Stimulated activated CD8-positive, alpha-beta memory T cell treated with anti-CD3 and anti-CD28 coated beads, Interleukin-15, amount 100 ng/mL, for 24 hours (primary cell): ENCODE measurements around the gene GJB2.

Experiments used
- DNase-seq: peaks from one replicate; pipeline ENCODE4 v3.0.0-alpha.2; 2020; ENCODE audit warnings: low read depth

Gene GJB2

DNA sequence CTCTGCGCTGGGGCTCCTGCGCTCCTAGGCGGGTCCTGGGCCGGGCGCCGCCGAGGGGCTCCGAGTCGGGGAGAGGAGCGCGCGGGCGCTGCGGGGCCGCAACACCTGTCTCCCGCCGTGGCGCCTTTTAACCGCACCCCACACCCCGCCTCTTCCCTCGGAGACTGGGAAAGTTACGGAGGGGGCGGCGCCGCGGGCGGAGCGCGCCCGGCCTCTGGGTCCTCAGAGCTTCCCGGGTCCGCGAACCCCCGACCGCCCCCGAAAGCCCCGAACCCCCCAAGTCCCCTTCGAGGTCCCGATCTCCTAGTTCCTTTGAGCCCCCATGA, at the start of gene GJB2:
Gene GJB2, minus strand, starts transcription at position 103 of the 326 bp plus-strand sequence. CDS start 3,357 bp downstream, outside the sequence.
- DNase-seq: no peak

DNA sequence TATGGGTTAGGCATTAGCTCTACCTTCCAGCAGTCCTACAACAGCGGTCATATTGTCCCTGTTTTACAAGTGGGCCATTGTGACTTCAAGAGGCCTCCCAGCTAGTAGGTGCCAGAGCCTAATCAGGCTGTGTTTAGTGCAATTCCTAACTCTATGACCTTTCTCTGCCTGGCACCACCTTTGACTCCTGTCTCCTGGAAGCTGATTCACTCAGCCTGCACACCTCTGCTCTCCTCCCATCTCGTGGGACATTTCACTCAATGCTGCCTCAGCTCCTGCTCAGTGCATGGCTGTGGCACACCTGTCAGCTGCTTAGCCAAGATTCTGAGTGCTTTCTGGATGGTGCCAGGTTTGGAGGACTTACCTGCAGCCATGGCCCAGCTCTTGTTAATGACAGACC, 48.9 kb upstream of the GJB2 start:
- DNase-seq: no peak

DNA sequence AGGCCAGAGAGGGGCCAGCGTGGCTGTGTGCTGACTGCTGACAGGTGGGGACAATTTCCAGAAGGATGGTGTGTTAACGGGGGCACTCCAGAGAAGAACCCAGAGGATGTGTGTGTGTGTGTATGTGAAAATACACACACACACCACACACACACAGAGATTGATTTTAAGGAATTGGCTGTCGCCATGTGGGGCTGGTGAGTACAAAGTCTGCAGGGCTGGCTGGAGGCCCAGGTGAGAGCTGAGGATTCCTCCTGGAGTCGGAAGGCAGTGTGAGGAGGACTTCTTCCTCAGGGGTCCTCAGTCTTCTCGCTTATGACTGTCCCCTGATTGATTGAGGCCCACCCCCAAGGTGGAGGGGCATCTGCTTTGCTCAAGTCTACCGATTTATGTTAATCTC, 47.0 kb upstream of the GJB2 start:
- DNase-seq: no peak

DNA sequence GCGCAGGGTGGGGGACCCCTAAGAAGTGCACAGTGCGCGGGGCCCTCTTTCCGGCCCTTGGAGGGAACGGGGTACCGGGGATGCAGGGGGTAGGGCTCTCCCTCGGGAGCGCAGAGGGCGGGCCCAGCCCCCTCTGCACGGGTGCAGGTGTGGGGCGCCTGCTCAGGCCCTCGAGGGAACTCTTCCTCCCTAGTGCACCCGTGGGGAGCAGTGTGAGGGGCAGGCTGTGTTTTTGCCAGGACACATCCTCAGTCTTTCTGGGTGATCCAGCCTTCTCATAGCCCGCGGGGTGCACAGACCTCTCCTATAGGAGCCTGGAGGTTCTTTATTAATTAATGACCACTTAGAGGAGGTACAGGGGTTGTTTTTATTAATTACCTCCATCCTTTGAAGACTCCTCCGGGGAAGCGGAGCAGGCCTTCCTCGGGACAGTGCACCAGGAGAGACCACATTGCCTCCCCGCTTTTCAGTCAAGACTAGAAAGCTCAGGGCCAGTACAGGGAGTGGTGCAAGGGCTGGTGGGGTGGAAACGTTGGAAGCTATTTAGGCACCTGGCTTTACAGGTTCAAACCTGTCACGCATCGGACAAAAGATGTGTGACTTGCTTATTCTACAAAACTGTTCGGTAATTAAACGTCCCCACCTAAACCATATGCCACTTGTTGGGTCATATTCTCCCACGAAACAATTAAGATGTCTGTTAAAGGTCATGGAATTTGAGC, 40.0 kb upstream of the GJB2 start:
- DNase-seq: no peak

DNA sequence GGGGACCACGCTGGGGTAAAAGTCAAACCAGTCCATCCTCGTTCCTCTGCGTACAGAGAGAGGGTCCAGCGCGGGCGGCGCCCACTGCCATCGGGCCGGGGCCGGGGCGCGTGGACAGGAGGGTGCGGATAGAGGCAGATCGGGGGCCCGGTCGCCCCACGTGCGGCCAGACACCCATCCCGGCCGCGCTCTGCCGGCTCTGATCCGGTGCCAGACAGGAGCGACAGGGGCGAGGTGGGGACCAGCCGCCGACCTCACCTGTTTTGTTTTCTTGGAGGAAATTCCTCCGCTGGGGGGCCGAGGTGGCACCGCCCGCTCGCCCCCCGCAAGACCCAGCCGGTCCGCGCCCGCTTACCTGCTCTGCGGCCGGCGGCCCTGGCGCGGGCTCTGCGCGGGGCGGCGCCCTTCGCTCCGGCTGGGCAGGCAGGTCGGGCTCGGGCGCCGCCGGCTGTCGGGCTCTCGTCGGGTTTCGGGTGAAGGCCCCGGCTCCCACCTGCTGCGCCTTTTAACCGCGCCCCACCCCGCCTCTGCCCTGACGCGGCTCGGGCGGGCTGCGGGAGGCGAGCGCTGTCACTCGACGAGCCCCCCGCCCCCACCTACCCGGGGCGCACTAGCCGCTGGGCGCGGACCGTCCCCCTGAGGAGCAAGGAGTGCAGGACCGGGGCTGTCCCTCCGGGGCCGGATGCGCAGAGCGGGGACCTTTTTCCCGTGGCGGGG, 39.3 kb upstream of the GJB2 start, which contains the start of gene GJB6:
Gene GJB6, minus strand, starts transcription at position 481 of the 717 bp plus-strand sequence. CDS start 8,839 bp downstream, outside the sequence.
- DNase-seq: peak; percentile 11

DNA sequence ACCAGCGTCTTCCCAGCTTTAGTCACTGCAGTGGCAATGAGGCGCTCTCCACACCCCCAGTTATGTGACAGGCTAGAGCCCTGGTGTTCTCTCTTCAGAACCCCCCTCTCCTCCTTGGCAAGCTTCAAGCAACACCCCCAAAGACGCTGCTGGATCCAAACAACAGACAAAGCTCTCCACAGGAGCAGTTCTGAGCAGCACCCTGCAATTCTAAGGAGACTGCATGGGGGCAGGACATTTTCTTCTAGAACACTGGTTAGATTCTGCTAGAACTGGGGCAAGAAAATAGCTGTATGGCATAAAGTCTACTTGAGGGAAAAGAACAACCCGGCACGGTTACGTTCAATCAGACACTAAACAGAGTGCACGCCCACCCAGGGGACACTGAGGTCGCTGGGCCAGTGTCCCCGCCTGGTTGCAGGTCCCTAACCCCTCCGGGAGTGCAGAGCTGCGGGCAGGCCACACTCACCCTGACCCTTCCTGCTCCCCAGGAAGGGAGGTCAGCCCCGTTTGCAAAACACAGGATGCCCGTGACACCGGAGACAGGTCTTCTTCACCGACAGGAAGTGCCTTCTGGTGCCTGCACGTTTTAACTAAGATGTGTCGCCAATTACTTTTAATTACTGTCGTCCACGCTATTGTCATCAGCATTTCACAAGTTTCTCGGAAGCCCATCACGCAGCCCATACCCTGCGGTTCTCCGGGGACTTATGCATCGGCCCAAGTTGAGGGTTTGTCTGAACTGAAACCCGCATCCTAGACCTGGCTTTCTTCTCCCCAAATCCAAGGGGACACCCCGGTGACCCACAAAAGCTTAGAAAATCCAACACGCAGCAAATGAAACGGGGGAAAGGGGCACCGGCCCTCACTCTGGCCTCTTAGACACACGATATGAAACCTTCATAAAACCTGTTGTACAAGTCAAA, 38.4 kb upstream of the GJB2 start:
- DNase-seq: no peak

DNA sequence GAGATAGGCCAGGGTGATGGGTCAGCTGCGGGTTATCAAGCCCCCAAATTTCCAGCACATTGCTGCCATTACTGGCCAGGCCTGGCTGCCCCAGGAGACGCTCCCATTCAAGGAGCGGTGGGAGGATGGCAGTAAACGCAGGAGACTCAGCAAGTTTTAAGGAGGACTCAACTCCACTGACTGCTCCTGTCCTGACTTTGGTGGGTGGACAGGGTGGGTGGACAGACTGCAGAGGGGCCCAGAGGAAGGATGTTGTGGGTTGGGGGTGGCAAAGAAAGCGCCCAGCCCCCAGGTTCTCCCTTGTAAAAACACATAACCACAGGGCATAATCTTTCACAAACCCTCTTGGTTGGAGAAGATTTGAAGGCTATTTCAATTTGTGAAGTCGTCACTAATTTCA, 35.0 kb upstream of the GJB2 start:
- no peak for DNase-seq

DNA sequence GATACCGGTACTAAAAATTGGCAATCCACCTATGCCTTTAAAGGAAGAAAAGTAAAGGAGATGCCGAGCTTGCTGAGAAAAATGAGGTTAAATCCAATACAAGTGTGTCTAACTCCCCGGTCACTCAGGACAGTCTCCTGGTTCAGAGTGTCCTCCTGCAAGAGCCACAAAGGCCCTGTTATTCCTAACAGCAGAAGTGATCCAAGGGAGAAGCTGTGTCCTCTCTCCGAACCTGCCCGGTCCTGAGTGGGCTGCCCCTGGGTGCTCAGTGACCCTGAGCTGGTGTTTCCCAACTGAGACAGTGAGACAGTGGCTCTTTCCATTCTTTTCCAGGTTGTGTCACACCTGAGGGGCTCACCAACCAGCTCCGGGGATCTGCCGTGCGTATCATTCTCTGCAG, 34.5 kb upstream of the GJB2 start:
- DNase-seq: no peak

DNA sequence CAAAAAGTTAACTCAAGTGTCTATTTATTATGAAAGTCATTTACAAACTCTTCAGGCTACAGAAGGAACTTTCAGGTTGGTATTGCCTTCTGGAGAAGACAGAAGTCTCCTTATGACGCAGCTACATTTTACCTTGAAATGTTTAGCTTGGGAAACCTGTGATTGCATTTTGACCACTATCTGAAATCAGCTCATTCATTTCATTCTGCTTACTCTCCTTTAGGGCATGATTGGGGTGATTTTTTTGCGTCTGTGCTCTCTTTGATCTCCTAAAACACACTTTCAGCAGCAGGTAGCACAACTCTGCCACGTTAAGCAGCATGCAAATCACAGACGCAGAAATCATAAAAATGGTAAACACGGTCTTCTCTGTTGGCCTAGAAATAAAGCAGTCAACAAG, 29.8 kb upstream of the GJB2 start:
- DNase-seq: no peak

DNA sequence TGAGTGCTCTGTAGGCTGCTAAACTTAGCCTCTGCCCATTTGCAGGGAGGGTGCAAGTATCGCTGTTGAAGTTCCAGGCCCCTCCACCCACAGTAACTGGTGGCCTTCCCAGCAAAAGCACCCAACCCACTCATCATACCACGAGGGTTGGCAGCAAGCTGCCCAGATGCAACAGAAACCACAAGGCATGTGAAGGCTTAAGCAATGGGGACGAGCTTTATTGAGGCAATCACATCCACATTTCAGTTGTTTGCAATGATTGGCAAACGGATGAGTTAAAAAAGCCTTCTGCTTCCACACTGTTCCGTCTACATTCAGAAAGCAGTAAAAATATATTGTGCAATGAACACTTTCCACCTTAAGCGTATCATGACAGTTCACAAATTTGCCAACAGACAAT, 29.0 kb upstream of the GJB2 start:
- DNase-seq: no peak

DNA sequence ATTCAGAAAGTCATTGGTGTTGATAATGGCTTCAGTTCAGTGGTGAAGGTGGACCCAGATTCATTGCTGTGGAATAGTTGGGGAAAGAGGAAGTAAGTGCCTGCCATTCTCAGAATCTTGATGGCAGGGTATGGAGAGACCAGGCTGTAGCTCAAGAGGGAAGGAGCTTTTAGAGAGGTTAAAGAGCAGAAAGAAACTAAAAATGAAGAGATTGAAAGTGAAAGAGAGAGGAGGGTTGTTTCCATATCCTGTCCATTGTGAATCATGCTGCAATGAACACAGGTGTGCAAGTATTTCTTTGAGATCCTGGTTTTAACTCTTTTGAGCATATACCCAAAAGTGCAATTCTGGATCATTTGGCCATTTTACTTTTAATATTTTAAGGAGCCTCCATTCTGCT, 26.8 kb upstream of the GJB2 start:
- DNase-seq: no peak

DNA sequence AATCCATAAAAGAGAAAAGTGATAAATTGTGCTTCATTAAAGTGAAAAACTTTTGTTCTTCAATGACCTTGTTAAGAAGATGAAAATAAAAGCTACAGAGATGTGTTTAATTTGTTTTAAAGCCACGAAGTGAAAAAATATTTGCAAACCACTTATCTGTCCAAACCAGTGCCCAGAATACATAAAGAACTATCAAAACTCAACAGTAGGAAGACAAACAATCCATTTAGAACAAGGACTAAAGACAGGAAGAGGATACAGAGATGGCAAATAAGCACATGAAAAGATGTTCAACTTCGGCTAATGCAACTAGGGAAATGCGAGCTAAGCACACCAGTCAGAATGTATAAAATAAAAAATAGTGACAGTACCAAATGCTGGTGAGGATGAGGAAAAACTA, 24.4 kb upstream of the GJB2 start:
- DNase-seq: no peak

DNA sequence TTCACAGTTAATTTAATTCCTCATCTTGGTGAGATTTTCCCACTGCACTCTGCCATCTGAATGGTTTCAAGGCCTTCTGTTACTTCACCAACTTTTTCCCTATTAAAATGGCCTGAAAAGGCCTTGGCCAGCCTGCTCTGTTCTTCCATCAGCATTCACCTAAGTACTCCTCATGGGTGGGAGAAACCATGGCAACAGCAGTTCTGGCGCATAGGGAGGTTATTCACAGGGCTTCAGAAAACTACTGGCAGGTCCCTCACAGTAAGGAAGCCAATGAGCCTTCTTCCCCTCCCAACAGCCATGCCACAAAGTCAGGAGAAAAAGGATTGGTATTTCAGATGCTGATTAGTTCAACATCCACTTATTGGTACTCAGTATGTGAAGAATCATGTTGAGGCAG, 17.2 kb upstream of the GJB2 start:
- DNase-seq: no peak

DNA sequence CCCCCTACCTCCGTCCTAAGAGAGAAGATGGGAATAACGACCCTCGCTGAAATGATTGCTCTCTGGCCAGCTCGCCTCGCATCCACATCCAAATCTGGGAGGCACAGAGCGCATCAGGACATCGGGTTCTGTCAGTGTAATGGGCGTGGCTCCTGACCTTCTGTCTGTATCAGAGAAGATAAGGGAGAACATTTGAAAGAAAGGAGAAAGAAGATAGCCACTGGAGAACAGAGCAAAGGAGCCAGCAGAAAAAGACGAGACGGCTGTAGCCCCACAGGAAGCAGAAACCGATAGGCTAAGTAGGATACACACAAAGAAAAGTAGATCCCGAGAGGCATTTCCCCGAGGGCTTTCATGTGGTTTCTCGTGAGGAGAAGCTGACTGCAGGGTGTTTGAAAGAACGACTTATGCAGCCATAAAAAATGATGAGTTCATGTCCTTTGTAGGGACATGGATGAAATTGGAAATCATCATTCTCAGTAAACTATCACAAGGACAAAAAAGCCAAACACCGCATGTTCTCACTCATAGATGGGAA, 14.0 kb upstream of the GJB2 start:
- DNase-seq: no peak

DNA sequence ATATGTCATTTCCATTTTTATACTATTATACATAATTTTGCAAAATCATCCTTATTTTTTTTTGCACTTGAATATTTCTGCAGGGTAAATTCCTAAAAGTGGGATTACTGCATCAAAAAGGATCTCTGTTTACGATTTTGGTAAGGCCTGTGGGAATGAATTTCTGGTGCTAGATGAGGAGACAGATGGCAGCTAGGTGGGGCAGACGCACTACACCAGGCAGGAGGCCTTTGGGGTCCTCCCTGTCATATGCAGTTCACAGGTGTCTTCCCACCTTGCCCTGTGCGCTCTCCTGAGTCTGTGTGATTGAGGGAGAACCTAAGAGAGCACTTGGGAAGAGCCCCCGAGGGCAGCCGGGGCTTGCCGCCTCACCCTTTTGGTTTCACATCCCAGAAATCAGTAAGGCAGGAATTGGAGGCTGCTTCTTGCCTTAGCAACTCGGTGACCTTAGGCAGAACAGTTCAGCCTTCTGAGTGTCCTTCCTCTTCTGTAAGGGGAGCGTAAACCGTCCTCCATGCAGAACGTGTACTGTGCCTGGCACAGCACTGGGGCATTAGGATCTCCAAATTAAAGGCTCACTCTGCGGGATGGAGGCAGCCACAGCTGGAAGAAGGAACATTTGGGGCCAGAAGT, 13.4 kb upstream of the GJB2 start:
- no peak for DNase-seq

DNA sequence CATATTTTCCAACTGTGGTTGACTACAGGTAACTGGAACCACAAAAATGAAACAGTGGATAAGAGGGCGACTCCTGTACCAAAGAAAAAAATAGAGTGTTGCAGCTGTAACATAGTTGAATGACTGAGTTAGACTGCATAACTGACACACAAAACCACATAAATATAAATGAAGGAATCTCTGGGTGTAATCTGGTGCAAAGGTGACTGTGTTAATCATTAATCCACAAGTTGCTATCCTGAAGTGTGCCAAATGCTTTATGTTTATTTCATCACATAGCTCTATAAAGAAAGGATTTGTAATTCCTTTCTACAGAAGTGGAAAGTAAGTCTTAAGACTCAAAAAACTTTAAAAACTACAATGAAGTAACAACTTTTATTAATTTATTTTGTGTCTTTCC, 6.0 kb upstream of the GJB2 start:
- no peak for DNase-seq

DNA sequence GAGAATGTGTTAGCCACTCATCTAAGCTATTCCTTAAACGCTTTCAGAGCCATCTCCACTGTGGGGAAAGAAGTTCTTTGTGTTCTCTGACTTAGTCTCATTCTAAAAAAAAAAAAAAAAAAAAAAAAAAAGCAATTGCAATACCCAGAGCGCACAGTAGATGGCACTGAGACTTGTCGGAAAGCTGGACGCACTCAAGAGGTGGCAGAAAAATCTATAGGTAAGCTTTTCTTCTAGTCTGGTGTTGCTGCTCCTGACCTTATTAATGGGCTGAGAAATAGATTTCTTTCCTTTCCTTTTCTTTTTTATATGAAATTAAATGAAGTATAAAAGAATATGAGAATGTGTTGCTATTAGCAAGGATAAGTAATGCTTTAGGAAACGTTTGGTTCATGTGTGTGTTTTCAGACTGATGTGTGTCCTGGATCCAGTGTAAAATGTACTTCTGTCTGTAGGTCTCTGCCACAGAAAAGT, 4.7 kb upstream of the GJB2 start:
- DNase-seq: no peak

DNA sequence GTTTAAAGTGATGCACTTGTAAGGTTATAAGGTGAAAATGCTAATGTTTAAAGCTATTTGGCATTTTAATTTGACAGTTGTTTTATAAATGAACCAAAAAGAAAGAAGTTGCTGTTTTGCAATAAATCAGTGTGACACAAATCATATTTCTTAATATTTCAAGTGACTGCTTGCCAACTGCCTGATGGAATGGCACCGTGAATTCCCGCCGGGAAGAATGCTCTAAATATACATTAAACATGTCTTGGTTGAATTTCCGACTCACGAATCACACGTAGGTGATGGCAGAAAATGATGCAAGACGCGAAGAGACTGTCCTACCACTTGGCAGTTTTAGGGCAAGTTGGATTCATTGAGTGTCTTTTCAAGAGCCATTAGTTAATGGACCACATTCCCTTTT, 3.1 kb upstream of the GJB2 start:
- no peak for DNase-seq

DNA sequence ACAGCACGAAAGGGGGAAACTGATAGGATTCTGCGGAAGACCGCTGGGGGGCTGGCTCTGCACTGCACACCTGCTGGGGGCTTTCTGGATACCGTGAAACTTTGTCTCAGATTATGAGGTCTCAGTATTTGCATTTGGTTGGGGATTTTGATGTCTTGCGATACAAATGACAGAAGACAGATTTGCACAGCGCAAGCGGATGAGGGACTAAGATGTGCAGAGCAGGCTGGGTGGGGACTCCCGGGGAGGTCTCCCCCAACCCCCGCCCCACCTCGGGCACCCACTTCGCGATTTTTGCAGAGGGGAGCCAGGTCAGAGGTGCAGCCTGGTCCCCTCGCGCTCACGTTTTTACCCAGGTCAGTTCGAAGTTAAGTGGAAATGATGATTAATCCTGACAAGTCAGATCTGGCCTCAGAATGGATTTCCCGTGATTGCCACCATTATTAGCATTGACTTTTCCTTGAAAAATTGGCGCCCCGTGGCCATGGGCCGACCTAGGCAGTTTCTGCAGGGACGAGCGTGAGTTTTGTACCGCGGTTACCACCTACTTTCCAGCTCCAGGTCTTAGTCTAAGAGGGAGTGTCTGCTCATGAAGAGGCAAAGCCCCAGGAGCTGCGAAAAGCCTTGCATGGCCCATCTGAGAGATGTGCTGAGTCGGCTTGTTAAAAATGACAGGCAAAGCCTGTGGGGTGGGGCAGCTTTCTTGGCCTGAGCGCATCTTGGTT, 1.3 kb upstream of the GJB2 start:
- DNase-seq: no peak

DNA sequence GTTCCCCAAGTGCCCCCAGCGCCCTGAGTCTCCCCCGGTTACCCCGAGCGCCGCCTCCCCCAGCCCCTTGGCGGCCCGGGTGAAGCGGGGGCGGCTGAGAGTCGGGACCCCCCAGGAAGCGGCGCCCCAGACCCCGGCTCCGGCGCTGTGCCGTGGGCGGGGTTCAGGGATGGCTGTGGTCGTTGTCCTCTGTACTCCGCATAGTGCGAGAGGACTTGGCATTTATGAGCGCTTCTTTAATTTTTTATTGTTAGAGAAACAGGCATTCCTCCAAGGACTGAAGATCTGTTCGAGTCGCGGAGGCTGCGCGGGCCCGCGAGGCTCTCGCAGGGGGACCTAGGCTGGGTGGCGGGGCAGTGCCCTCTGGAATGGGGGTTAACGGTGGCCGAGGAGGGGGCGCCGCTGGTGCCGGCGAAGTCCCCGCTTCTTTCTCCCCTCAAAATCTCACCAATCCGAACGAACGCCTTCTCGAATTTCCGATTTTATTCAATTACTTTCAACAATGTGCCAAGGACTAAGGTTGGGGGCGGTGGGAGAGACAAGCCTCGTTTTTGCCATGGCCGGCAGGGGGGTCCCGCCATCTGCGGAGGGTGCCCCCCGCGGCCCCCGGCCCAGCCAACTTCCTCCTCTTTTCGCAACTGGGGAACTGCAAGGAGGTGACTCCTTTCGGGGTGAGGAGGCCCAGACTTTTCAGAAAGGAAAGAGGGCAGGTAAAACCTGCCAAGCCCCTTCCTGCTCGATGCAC, 596 bp upstream of the GJB2 start:
- DNase-seq: no peak
